Endothelial cell of umbilical vein (primary cell): Measurements from ENCODE around the gene CHMP1A. TPM values are rescaled to one million over a fixed set of nuclear protein-coding genes. Genes with fewer than 3 reads are reported as not detected.

Experiments
- BruUV-seq: library from RNA; stranded (reverse); fragments of 400-500 nt; replicated peaks from 2 replicates; lab custom pipeline; 2021; lab: Mats Ljungman, UMichigan
- CTCF ChIA-PET: fragments of 300-600, 350-600 bp; sonication (Branson Sonifier 250); formaldehyde crosslinking; loops from one replicate; lab custom pipeline; 2021; ENCODE audit warnings: antibody characterized with exemption, inconsistent platforms; lab: Charles Lee
- POLR2A ChIA-PET: fragments of 300-600, 350-600 bp; sonication (Branson Sonifier 250); formaldehyde crosslinking; loops from one replicate; lab custom pipeline; 2021; ENCODE audit warnings: antibody characterized with exemption, inconsistent platforms; lab: Charles Lee
- DNase-seq: peaks from one replicate; pipeline ENCODE4 v3.0.0-alpha.2; 2011; ENCODE audit warnings: low read depth, low spot score
- FAIRE-seq: peaks from 2 replicates; lab custom pipeline; 2011; peaks lifted over from hg19 to GRCh38; lab: Jason Lieb, UNC
- H2AFZ ChIP-seq: 2 replicates; pipeline ENCODE4 v1.6.0; 2012; ENCODE audit warnings: low read depth, low read length, control low read depth, inconsistent platforms
- H3K27ac ChIP-seq: 2 replicates; pipeline ENCODE4 v1.5.1; 2011; ENCODE audit warnings: low read depth, mild to moderate bottlenecking, control low read depth, low read length, moderate library complexity; ENCODE audit not compliant: insufficient read depth
- H3K27me3 ChIP-seq, 2 experiments: 2 replicates each; pipeline versions ENCODE4 v1.6.0 to v1.6.1; 2011; ENCODE audit warnings: low read length in 2 of 2, mixed read lengths in 1 of 2; ENCODE audit not compliant: control insufficient read depth in 2 of 2, insufficient read depth in 2 of 2
- H3K36me3 ChIP-seq, 2 experiments: 2 replicates in 1 of 2; 3 replicates in 1 of 2; pipeline ENCODE4 v1.5.1; 2011; ENCODE audit warnings: low read length in 2 of 2, mild to moderate bottlenecking in 1 of 2, moderate library complexity in 1 of 2; ENCODE audit not compliant: control insufficient read depth in 2 of 2, insufficient read depth in 2 of 2; ENCODE audit errors: extremely low read depth in 1 of 2
- H3K4me1 ChIP-seq: 3 replicates; pipeline ENCODE4 v1.5.1; 2011; ENCODE audit warnings: mild to moderate bottlenecking, low read length; ENCODE audit not compliant: control insufficient read depth, insufficient read depth; ENCODE audit errors: extremely low read depth
- H3K4me2 ChIP-seq: 2 replicates; pipeline ENCODE4 v1.6.1; 2011; ENCODE audit warnings: low read length, control low read depth, mixed read lengths; ENCODE audit not compliant: insufficient read depth
- H3K4me3 ChIP-seq, 3 experiments: fragments of 200-600 bp in 1 of 3; sonication (generic), shearing (Covaris generic) in 1 of 3; replicated peaks in 1 of 3; 2 replicates each; pipeline ENCODE4 v1.5.1; 2011 to 2016; ENCODE audit warnings: control low read depth in 3 of 3, low read length in 3 of 3, mild to moderate bottlenecking in 2 of 3, inconsistent platforms in 1 of 3, low read depth in 1 of 3, moderate library complexity in 1 of 3; ENCODE audit not compliant: insufficient read depth in 1 of 3
- H3K79me2 ChIP-seq: 2 replicates; pipeline ENCODE4 v1.6.0; 2012; ENCODE audit warnings: low read length, inconsistent platforms; ENCODE audit not compliant: control insufficient read depth, insufficient read depth
- H3K9ac ChIP-seq: replicated peaks from 2 replicates; pipeline ENCODE3; 2011; ENCODE audit warnings: low read length, control low read depth; ENCODE audit not compliant: insufficient read depth; ENCODE audit errors: extremely low read depth
- H3K9me1 ChIP-seq: replicated peaks from 3 replicates; pipeline ENCODE4 v1.6.0; 2011; ENCODE audit warnings: mild to moderate bottlenecking, low read length; ENCODE audit not compliant: control insufficient read depth, insufficient read depth; ENCODE audit errors: extremely low read depth
- H3K9me3 ChIP-seq: replicated peaks from 2 replicates; pipeline ENCODE4 v1.5.1; 2012; ENCODE audit warnings: low read length, inconsistent platforms; ENCODE audit not compliant: control insufficient read depth, insufficient read depth
- H4K20me1 ChIP-seq: replicated peaks from 2 replicates; pipeline ENCODE3; 2011; ENCODE audit warnings: mild to moderate bottlenecking, low read length; ENCODE audit not compliant: control insufficient read depth, insufficient read depth; ENCODE audit errors: extremely low read depth
- EZH2 ChIP-seq: IDR thresholded peaks from 2 replicates; pipeline ENCODE4 v1.6.1; 2012; ENCODE audit warnings: borderline replicate concordance, low read depth, mild to moderate bottlenecking, moderate library complexity, low read length, inconsistent platforms; ENCODE audit not compliant: severe bottlenecking
- FOS ChIP-seq: IDR thresholded peaks from 2 replicates; pipeline ENCODE4 v1.6.1; 2011; ENCODE audit warnings: mild to moderate bottlenecking, low read length, moderate library complexity, borderline replicate concordance; ENCODE audit not compliant: insufficient read depth
- GATA2 ChIP-seq: IDR thresholded peaks from 2 replicates; pipeline ENCODE4 v1.7.0; 2011; ENCODE audit warnings: low read depth, mild to moderate bottlenecking, moderate library complexity, mixed read lengths, low read length; ENCODE audit not compliant: insufficient read length, insufficient read depth
- JUN ChIP-seq: IDR thresholded peaks from 2 replicates; pipeline ENCODE4 v1.6.1; 2011; ENCODE audit warnings: borderline replicate concordance, low read depth; ENCODE audit not compliant: insufficient read length, insufficient read depth
- MAX ChIP-seq: IDR thresholded peaks from 2 replicates; pipeline ENCODE4 v1.6.1; 2011; ENCODE audit not compliant: insufficient read depth, insufficient read length
- MYC ChIP-seq: IDR thresholded peaks from one replicate; pipeline ENCODE4 v1.6.1; 2011; ENCODE audit warnings: mild to moderate bottlenecking, low read depth, low read length
- POLR2A ChIP-seq: IDR thresholded peaks from 2 replicates; pipeline ENCODE4 v1.6.1; 2012; ENCODE audit warnings: low read depth, mild to moderate bottlenecking, control low read depth, low read length
- POLR2AphosphoS5 ChIP-seq: IDR thresholded peaks from 2 replicates; pipeline ENCODE4 v1.6.1; 2012; ENCODE audit warnings: low read depth, mild to moderate bottlenecking, control low read depth, low read length, moderate library complexity; ENCODE audit not compliant: insufficient read depth
- dilution Hi-C: fragments of 300-500 bp; cut with MboI; formaldehyde crosslinking; loops from one replicate; pipeline ENCODE4 v1.15.0; 2019; ENCODE audit warnings: low sequenced_read_pairs; ENCODE audit not compliant: extremely low pct_ligation_motif_present
- intact Hi-C: fragments of 100-400 bp; cut with micrococcal nuclease; formaldehyde crosslinking; loops from one replicate; pipeline ENCODE4 v1.10.0; 2022
- polyA plus RNA-seq, 4 experiments: library from polyadenylated mRNA; depleted of rRNA in 3 of 4; stranded (reverse) in 3 of 4; unstranded in 1 of 4; fragments of >200 nt; gene quantifications; 2 replicates each; pipeline versions ENCODE4 v1.2.1 to v1.2.3, GENCODE V29; 2011 to 2012; ENCODE audit warnings: missing spikeins in 1 of 4
- total RNA-seq: library from RNA; stranded (reverse); gene quantifications from 2 replicates; pipeline ENCODE4 v1.2.3, GENCODE V29; 2021

Gene CHMP1A
- total and polyA plus RNA-seq, 2 donors (not counting 3 experiments of a cell fraction or from before 2014, with no cell fraction given), result 83.9 to 101 TPM

DNA sequence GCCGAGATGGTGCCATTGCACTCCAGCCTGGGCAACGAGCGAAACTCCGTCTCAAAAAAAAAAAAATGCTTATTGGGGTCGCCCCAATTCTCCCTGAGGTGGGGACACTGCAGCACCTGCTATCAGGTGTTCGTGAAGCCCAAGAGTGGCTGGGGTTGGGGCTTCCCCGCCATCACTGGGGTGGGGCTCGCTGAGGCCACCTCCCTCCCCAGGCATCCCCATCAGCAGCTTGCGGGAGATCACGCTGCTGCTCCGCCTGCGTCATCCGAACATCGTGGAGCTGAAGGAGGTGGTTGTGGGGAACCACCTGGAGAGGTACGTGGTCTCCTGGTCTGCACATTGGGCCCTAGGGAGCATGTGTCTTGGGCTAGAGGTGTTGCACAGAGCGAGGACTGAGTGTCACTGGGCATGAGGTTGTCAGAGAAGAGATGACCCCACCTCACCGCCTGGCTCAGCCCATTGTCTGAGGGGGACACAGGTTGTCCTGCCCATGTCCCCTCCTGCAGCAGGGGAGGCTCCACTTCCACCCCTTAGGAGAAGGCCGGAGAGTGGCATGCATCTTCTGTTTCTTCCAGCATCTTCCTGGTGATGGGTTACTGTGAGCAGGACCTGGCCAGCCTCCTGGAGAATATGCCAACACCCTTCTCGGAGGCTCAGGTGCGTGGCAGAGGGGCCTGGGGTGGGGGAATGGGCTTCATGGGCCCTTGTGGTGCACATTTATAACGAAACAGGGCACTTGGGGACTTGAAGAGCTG is 33.9 kb upstream of the CHMP1A start:
- H3K36me3 ChIP-seq, result peaks cover 3 to 39% of the 10 kb centered on the region in 2 experiments
- dilution Hi-C loops, result no loop called here
- DNase-seq (no peak), FAIRE-seq (no peak)
- no peaks in the 10 kb centered on the region for H3K9me3 ChIP-seq
- ChIA-PET CTCF (no interaction called here), POLR2A (no interaction called here)
- H3K79me2 ChIP-seq, result peaks cover 9% of the 10 kb centered on the region
- no peak overlapping the region for H3K27ac ChIP-seq
- H3K4me2 ChIP-seq, result no peak overlapping the region
- no peaks in the 10 kb centered on the region for H4K20me1 ChIP-seq
- TF ChIP-seq EZH2 (no peak), POLR2AphosphoS5 (no peak), MAX (no peak), MYC (no peak), GATA2 (no peak), FOS (no peak), POLR2A (no peak), JUN (no peak)
- no peak overlapping the region for H2AFZ ChIP-seq
- H3K9ac ChIP-seq, result no peak overlapping the region
- intact Hi-C loops, result no loop called here
- no TSS peak for BruUV-seq
- no peaks in the 10 kb centered on the region for H3K27me3 ChIP-seq
- no peak overlapping the region for H3K4me3 ChIP-seq
- H3K4me1 ChIP-seq, result peaks cover 4% of the 10 kb centered on the region
- no peaks in the 10 kb centered on the region for H3K9me1 ChIP-seq
